Psoas muscle (tissue), 8 donors: ENCODE measurements around the gene SDC1. TPM values are rescaled to one million over a fixed set of nuclear protein-coding genes. Genes with fewer than 3 reads are reported as not detected.

Experiments
- ATAC-seq, 4 donors: fragments of 200-7000 bp; cut with Tn5 transposase; one replicate each; pipeline ENCODE4 v1.9.1; 2020; ENCODE audit warnings: moderate library complexity in 3 of 4, mild to moderate bottlenecking in 2 of 4
- DNase-seq, 2 donors: peaks; one replicate each; pipeline ENCODE4 v3.0.0-alpha.2; 2020
- H3K27ac ChIP-seq: fragments of 200-600 bp; one replicate; pipeline ENCODE4 v1.8.0; 2022
- H3K27me3 ChIP-seq, 3 donors: fragments of 200-600 bp in 1 of 3; one replicate each; pipeline versions ENCODE4 v1.6.1 to v1.8.0; 2013 to 2022; ENCODE audit warnings: low read length in 2 of 3, mild to moderate bottlenecking in 2 of 3, moderate library complexity in 1 of 3; ENCODE audit not compliant: insufficient read depth in 3 of 3
- H3K36me3 ChIP-seq, 2 donors: fragments of 200-600 bp in 1 of 2; one replicate each; pipeline versions ENCODE4 v1.6.1 to v1.8.0; 2013 to 2022; ENCODE audit warnings: low read depth in 1 of 2, mild to moderate bottlenecking in 1 of 2, moderate library complexity in 1 of 2; ENCODE audit not compliant: insufficient read depth in 1 of 2
- H3K4me1 ChIP-seq: fragments of 200-600 bp; one replicate; pipeline ENCODE4 v1.8.0; 2022
- H3K4me3 ChIP-seq: fragments of 200-600 bp; one replicate; pipeline ENCODE4 v1.8.0; 2022; ENCODE audit warnings: mild to moderate bottlenecking
- H3K9me3 ChIP-seq: fragments of 200-600 bp; one replicate; pipeline ENCODE4 v1.8.0; 2022
- WGBS, 3 donors: extraction: QIAGEN DNeasy Blood & Tissue Kit; methylation state at CpG; one replicate each; pipeline versions ENCODE4 v1.1.6 to v1.1.7; 2013; 5-methylcytosine and 5-hydroxymethylcytosine counted together
- intact Hi-C, 2 donors: fragments of 100-400 bp; cut with DNase I; formaldehyde crosslinking; loops; one replicate each; pipeline versions ENCODE4 v1.11.0 to v1.14.2; 2022
- polyA plus RNA-seq, 3 donors: library from polyadenylated mRNA; stranded (reverse); fragments of 200-250 nt; gene quantifications; one replicate each; pipeline ENCODE4 v1.2.3, GENCODE V29; 2013
- total RNA-seq, 4 donors: library from RNA; stranded (reverse); fragmentation: NEBNext Ultra II Directional in 2 of 4; extraction: Animal tissue kit (Norgen Biotek cat#: 25700) in 2 of 4; gene quantifications; one replicate each; pipeline versions ENCODE4 v1.2.1 to v1.2.4, GENCODE V29; 2021 to 2023
- TF ChIP-seq, protein P1 (sequence below): fragments of 200-600 bp; IDR thresholded peaks from one replicate; pipeline ENCODE4 v1.8.0; 2022; ENCODE audit warnings: antibody characterized with exemption
- donor health status: healthy with polysubstance abuse.
- donor health status: DM: no; HTN: no; CAD: no; lungs with moderate emphysema.
- donor health status: Bipolar disorder and iron deficiency.
- donor health status: healthy.
- donor health status: DM: yes; HTN: yes; CAD: no.
- donor health status: DM: no; HTN: no; CAD: no.
- donor health status: DM: no; HTN: no; CAD: no.
- donor health status: DM: yes; HTN: yes; CAD: no.

Gene SDC1
- total and polyA plus RNA-seq, 7 donors: 0.07 to 0.38 (median 0.11) TPM; not detected in 1

- TF ChIP-seq, protein P1, sequence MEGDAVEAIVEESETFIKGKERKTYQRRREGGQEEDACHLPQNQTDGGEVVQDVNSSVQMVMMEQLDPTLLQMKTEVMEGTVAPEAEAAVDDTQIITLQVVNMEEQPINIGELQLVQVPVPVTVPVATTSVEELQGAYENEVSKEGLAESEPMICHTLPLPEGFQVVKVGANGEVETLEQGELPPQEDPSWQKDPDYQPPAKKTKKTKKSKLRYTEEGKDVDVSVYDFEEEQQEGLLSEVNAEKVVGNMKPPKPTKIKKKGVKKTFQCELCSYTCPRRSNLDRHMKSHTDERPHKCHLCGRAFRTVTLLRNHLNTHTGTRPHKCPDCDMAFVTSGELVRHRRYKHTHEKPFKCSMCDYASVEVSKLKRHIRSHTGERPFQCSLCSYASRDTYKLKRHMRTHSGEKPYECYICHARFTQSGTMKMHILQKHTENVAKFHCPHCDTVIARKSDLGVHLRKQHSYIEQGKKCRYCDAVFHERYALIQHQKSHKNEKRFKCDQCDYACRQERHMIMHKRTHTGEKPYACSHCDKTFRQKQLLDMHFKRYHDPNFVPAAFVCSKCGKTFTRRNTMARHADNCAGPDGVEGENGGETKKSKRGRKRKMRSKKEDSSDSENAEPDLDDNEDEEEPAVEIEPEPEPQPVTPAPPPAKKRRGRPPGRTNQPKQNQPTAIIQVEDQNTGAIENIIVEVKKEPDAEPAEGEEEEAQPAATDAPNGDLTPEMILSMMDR: no peak
- H3K27ac ChIP-seq: no peak overlapping the region
- no peaks in the 10 kb centered on the region for H3K9me3 ChIP-seq
- H3K36me3 ChIP-seq: no peaks in the 10 kb centered on the region
- no peak overlapping the region for H3K4me3 ChIP-seq
- peaks cover 5% of the 10 kb centered on the region for H3K4me1 ChIP-seq
- no peak for DNase-seq
- H3K27me3 ChIP-seq: peaks cover 0 to 12% (median 8%) of the 10 kb centered on the region in 3 donors
- WGBS, 3 donors: 82 to 86% (median 83%) methylated on average over 3 of the region's 3 CpGs
- ATAC-seq: no peak
- intact Hi-C loops: no loop called here
Measured at GRCh38 chr2:20220806-20221554, 4.0 kb downstream of the SDC1 start.

GRCh38 chr2:20219763-20220380 is 5.1 kb downstream of the SDC1 start:
- H3K9me3 ChIP-seq: no peaks in the 10 kb centered on the region
- TF ChIP-seq, protein P1: no peak
- WGBS, 3 donors: 94 to 98% (median 96%) methylated on average over 13 of the region's 13 CpGs
- no peak overlapping the region for H3K27ac ChIP-seq
- H3K4me1 ChIP-seq: peaks cover 5% of the 10 kb centered on the region
- peaks cover 0 to 12% (median 8%) of the 10 kb centered on the region in 3 donors for H3K27me3 ChIP-seq
- H3K36me3 ChIP-seq: no peaks in the 10 kb centered on the region
- intact Hi-C loops: no loop called here
- no peak overlapping the region for H3K4me3 ChIP-seq
- ATAC-seq (no peak), DNase-seq (no peak)

DNA sequence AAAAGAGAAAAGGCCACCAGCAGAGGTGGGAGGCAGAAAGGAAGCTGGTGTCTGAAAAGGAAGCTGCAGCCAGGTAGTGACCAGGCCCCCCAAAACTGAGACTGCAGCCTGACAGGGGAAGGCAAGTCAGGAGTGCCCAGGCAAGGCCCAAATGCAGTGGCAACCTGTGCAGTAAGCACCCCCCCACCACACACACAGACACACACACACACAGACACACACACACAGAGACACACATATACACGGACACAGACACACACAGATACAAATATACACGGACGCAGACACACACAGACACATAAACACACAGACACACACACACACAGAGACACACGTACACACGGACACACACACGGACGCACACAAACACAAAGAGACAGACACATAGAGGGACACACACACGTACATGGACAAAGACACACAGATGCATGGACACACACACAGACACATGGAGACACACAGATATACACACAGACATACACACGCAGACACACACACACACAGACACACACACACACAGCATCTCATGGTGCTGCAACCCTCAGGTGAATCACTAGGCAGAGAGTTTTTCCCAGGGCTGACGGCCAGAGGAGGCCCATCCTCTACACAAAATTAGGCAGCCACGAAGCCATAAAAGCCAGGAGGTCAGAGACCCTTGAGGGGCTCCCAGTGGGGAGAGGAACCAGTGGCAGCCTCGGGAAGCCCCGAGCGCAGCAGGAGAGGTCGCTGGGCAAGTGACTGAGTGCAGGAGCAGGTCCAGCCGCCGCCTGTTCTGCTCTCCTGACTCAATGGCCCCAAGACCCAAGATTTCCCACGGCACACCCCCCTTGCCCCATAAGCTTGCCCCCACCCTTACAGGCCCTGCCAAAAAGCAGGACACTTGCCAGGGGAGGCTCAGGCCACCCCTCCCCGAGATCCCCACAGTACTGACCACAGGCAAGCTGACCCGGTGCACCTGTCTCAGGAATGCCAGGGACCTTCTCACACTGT is 6.3 kb downstream of the SDC1 start:
- TF ChIP-seq, protein P1: no peak
- intact Hi-C loops: no loop called here
- Histone ChIP-seq H3K4me3 (no peak overlapping the region), H3K36me3 (no peaks in the 10 kb centered on the region), H3K4me1 (peaks cover 2% of the 10 kb centered on the region), H3K9me3 (no peaks in the 10 kb centered on the region), H3K27me3 (peaks cover 0 to 9% (median 5%) of the 10 kb centered on the region in 3 donors), H3K27ac (no peak overlapping the region)
- DNase-seq (no peak), ATAC-seq (no peak)
- 85 to 91% (median 89%) methylated on average over 20 of the region's 20 CpGs for WGBS, 3 donors

DNA sequence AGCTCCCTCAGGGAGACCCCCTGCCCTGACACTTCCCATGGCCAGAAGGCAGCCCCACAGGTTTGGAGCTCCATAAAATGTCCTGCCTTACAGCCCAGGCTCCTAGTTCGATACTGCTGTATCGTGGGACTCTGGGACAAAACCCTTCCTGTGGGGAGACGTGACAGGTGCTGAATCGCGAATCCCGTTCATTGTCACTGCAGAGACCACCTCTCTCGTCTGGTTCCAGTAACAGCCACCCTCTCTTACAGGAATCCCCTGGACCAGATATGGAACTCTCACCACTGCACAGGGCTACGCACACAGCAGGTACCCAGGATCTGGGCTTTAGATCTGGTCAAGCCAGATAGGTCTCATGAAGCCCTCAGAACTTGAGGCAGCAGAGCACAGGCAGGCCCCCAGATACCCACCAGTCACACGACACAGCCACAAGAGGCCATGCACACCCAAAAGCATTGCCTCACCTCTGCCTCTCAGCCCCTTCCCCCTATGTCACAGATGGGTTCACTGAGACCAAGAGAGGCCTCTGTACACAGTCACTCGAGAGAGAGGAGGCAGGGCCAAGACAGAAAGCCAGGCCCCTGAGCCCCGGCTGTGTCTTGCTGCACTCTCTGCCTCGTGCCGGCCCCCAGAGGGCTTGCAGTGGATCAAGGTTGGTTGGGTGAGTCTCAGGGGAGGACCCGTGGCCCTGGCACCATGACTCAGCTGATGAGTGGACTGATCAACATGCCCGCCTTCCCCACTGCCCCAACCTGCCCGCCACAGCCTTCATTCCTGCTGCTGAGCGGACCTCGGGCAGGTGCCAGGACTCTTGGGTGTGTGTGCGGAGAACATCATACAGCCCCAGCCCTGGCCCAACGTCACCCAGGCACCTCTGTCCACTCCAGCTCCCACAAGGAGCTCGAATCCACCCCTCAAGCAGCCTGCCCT is 7.6 kb downstream of the SDC1 start:
- Histone ChIP-seq H3K4me1 (no peaks in the 10 kb centered on the region), H3K27me3 (peaks cover 0 to 3% (median 0%) of the 10 kb centered on the region in 3 donors), H3K27ac (no peak overlapping the region), H3K9me3 (no peaks in the 10 kb centered on the region), H3K36me3 (no peaks in the 10 kb centered on the region), H3K4me3 (no peak overlapping the region)
- no peak for DNase-seq
- intact Hi-C loops: no loop called here
- TF ChIP-seq, protein P1: no peak
- WGBS, 3 donors: 91 to 95% (median 91%) methylated on average over 21 of the region's 21 CpGs
- ATAC-seq: no peak
